Lower lobe of right lung (tissue), 2 donors: Measurements from ENCODE around the gene CNN1. TPM values are rescaled to one million over a fixed set of nuclear protein-coding genes. Genes with fewer than 3 reads are reported as not detected.

ENCODE experiments used
- ATAC-seq, 2 donors: fragments of 200-7000 bp; cut with Tn5 transposase; one replicate each; pipeline ENCODE4 v1.9.1; 2020 to 2022; ENCODE audit warnings: mild to moderate bottlenecking in 2 of 2, moderate library complexity in 2 of 2
- DNase-seq: peaks from one replicate; pipeline ENCODE4 v3.0.0-alpha.2; 2020
- H3K27ac ChIP-seq: fragments of 200-600 bp; one replicate; pipeline ENCODE4 v1.8.0; 2022
- H3K27me3 ChIP-seq: fragments of 200-600 bp; one replicate; pipeline ENCODE4 v1.8.0; 2022; ENCODE audit warnings: low read depth
- H3K36me3 ChIP-seq: fragments of 200-600 bp; one replicate; pipeline ENCODE4 v1.8.0; 2022; ENCODE audit warnings: mild to moderate bottlenecking
- H3K4me1 ChIP-seq: fragments of 200-600 bp; one replicate; pipeline ENCODE4 v1.8.0; 2022
- H3K4me3 ChIP-seq: fragments of 200-600 bp; one replicate; pipeline ENCODE4 v1.8.0; 2022; ENCODE audit warnings: mild to moderate bottlenecking
- H3K9me3 ChIP-seq: fragments of 200-600 bp; one replicate; pipeline ENCODE4 v1.8.0; 2022
- intact Hi-C: fragments of 100-400 bp; cut with DNase I; formaldehyde crosslinking; loops from one replicate; pipeline ENCODE4 v1.11.0; 2022
- total RNA-seq: library from RNA; stranded (reverse); fragmentation: NEBNext Ultra II Directional; extraction: Animal tissue kit (Norgen Biotek cat#: 25700); gene quantifications from one replicate; pipeline ENCODE4 v1.2.1, GENCODE V29; 2021
- TF ChIP-seq, protein P1 (sequence below): fragments of 200-600 bp; IDR thresholded peaks from one replicate; pipeline ENCODE4 v1.8.0; 2022; ENCODE audit warnings: antibody characterized with exemption, mild to moderate bottlenecking
- donor health status: DM: no; HTN: yes; CAD: no; lungs with severe emphysema.

The CNN1 gene
- total RNA-seq, 1 donor from 2014 or later: 16.4 TPM

DNA sequence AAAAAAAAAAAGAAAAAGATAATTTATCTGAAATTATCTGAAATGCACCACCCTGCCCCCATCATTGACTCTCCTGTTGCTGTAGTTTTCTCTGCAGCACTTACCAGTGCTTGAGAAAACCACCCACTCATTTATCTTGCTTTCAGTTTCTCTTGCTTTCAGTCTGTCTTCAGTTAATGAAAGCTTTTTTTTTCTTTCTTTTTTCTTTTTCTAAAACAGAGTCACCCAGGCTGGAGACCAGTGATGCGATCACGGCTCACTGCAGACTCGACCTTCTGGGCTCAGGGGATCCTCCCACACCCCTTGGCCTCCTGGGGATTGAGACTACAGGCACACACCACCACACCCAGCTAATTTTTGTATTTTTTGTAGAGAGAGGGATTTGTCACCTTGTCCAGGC is 43.1 kb downstream of the CNN1 start:
- H3K36me3 ChIP-seq: no peaks in the 10 kb centered on the region
- TF ChIP-seq, protein P1, sequence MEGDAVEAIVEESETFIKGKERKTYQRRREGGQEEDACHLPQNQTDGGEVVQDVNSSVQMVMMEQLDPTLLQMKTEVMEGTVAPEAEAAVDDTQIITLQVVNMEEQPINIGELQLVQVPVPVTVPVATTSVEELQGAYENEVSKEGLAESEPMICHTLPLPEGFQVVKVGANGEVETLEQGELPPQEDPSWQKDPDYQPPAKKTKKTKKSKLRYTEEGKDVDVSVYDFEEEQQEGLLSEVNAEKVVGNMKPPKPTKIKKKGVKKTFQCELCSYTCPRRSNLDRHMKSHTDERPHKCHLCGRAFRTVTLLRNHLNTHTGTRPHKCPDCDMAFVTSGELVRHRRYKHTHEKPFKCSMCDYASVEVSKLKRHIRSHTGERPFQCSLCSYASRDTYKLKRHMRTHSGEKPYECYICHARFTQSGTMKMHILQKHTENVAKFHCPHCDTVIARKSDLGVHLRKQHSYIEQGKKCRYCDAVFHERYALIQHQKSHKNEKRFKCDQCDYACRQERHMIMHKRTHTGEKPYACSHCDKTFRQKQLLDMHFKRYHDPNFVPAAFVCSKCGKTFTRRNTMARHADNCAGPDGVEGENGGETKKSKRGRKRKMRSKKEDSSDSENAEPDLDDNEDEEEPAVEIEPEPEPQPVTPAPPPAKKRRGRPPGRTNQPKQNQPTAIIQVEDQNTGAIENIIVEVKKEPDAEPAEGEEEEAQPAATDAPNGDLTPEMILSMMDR: no peak
- intact Hi-C loops: no loop called here
- H3K27me3 ChIP-seq: no peaks in the 10 kb centered on the region
- peak; percentile 46 to 72 for ATAC-seq
- H3K27ac ChIP-seq: peak overlapping the region; percentile 84
- no peak for DNase-seq
- peaks cover 64% of the 10 kb centered on the region for H3K4me1 ChIP-seq
- H3K9me3 ChIP-seq: no peaks in the 10 kb centered on the region
- H3K4me3 ChIP-seq: peak overlapping the region; percentile 28

DNA sequence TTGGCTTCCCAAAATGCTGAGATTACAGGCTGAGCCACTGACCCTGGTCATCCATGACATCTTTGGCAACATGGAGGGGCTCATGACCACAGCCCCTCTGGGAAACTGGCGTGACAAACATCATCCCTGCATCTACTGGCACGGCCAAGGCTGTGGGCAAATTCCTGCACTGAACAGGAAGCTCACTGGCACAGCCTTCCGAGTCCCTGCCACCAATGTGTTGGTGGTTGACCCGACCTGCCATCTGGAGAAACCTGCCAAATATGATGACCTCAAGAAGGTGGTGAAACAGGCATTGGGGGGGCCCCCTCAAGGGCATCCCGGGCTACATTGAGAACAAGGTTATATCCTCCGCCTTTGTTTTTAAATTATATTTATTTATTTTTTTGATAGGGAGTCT is 47.7 kb downstream of the CNN1 start:
- Histone ChIP-seq H3K4me1 (peaks cover 24% of the 10 kb centered on the region), H3K27ac (no peak overlapping the region), H3K36me3 (no peaks in the 10 kb centered on the region), H3K9me3 (no peaks in the 10 kb centered on the region), H3K27me3 (no peaks in the 10 kb centered on the region), H3K4me3 (no peak overlapping the region)
- intact Hi-C loops: no loop called here
- ATAC-seq (no peak), DNase-seq (no peak)
- TF ChIP-seq, protein P1: no peak

DNA sequence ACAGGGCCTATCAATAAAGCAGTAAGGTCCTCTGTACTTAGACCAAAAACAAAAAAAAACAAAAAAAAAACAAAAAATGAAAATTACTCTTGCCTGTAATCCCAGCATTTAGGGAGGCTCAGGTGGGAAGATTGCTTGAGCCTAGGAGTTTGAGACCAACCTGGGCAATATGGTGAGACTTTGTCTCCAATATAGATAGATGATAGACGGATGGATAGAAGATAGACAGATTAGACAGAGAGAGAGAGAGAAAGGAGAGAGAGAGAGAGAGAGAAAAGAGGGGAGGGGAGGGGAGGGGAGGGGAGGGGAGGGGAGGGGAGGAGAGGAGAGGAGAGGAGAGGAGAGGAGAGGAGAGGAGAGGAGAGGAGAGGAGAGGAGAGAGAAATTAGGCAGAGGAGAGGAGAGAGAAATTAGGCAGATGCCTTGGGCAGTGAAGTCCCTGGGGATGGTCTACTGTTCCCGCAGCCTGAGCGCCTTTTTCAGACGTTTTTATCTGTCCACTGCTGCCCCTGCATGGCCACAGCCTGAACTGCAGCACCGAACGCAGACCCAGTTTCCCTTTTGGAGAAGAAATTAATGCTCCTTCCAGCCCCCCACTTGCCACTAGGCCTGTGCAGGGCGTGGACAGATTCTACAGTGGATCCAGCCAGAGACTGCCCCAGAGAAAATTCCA is 48.8 kb downstream of the CNN1 start:
- Histone ChIP-seq H3K27me3 (no peaks in the 10 kb centered on the region), H3K9me3 (no peaks in the 10 kb centered on the region), H3K27ac (no peak overlapping the region), H3K36me3 (no peaks in the 10 kb centered on the region), H3K4me3 (no peak overlapping the region), H3K4me1 (peaks cover 13% of the 10 kb centered on the region)
- peak; percentile 79 for DNase-seq
- TF ChIP-seq, protein P1: peak; percentile 88
- intact Hi-C loops: no loop called here
- peak; percentile 93 to 94 for ATAC-seq

DNA sequence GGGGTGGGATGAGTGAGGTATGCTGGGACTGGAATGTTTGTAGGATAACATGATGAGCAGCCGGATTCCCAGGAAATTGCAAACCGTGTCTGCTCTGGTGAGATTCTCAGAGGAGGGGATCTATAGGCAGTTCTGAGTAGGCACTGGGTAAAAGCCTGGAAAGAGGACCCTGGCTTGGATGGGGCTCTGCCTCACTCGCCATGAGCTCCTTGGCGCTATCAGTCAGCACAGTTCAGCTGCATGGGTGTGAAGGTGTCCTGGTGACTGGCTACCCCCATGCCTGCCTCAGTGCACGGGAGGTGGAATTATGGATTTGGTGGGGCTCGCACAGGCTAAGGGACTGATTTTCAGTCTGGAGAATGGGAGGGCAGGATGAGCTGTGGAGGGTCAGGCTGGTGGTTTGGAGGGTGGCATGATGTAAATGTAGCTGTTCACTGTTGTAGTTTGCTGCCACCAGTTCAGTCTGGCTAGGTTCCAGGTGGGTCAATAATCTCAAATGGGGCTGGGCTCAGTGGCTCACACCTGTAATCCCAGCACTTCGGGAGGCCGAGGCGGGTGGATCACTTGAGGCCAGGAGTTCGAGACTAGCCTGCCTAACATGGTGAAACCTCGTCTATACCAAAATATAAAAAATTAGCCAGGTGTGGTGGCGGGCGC is 49.5 kb downstream of the CNN1 start:
- Histone ChIP-seq H3K4me3 (no peak overlapping the region), H3K4me1 (peaks cover 9% of the 10 kb centered on the region), H3K9me3 (no peaks in the 10 kb centered on the region), H3K27me3 (no peaks in the 10 kb centered on the region), H3K36me3 (no peaks in the 10 kb centered on the region), H3K27ac (no peak overlapping the region)
- TF ChIP-seq, protein P1: no peak
- intact Hi-C loops: no loop called here
- DNase-seq: no peak
- peak; percentile 14 to 40 for ATAC-seq

DNA sequence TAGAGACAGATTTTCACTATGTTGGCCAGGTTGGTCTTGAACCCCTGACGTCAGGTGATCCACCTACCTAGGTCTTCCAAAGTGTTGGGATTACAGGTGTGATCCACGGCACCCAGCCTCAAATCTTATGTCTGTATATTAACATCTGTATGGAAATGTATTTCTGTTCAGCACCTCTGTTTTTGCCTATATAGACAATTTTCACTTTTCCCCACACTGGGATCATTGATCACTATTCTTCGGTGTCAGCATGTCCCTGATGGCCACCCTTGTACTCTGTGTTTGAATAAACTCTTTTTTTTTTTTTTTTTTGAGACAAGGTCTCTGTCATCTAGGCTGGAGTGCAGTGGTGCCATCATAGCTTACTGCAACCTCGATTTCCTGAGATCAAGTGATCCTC is 55.4 kb downstream of the CNN1 start:
- H3K27ac ChIP-seq: no peak overlapping the region
- H3K4me1 ChIP-seq: peaks cover 12% of the 10 kb centered on the region
- TF ChIP-seq, protein P1: no peak
- ATAC-seq (no peak), DNase-seq (no peak)
- H3K4me3 ChIP-seq: no peak overlapping the region
- H3K36me3 ChIP-seq: no peaks in the 10 kb centered on the region
- intact Hi-C loops: no loop called here
- H3K27me3 ChIP-seq: no peaks in the 10 kb centered on the region
- no peaks in the 10 kb centered on the region for H3K9me3 ChIP-seq
